DND-41 (cell line): ENCODE measurements around the gene PACS2.

Experiments
- ATAC-seq: fragments of 200-7000 bp; cut with Tn5 transposase; 3 replicates; pipeline ENCODE4 v1.9.1; 2021; ENCODE audit warnings: low read depth; ENCODE audit not compliant: insufficient read depth
- DNase-seq: peaks from one replicate; pipeline ENCODE4 v3.0.0-alpha.2; 2020
- H2AFZ ChIP-seq: 2 replicates; pipeline ENCODE4 v1.6.0; 2012; ENCODE audit warnings: low read depth, low read length
- H3K27ac ChIP-seq: 2 replicates; pipeline ENCODE4 v1.5.1; 2012; ENCODE audit warnings: low read length, inconsistent platforms
- H3K27me3 ChIP-seq: fragments of 200-600 bp; sonication (generic); 2 replicates; pipeline ENCODE4 v1.6.0; 2012; ENCODE audit warnings: low read length, mild to moderate bottlenecking, inconsistent platforms; ENCODE audit not compliant: insufficient read depth, poor library complexity
- H3K36me3 ChIP-seq: 2 replicates; pipeline ENCODE4 v1.5.1; 2012; ENCODE audit warnings: low read length, inconsistent platforms; ENCODE audit not compliant: insufficient read depth
- H3K4me1 ChIP-seq: 2 replicates; pipeline ENCODE4 v1.5.1; 2012; ENCODE audit warnings: mild to moderate bottlenecking, low read length; ENCODE audit not compliant: insufficient read depth
- H3K4me2 ChIP-seq: 2 replicates; pipeline ENCODE4 v1.6.0; 2012; ENCODE audit warnings: mild to moderate bottlenecking, moderate library complexity, low read length, inconsistent platforms; ENCODE audit not compliant: insufficient read depth
- H3K4me3 ChIP-seq, 2 experiments: fragments of 200-600 bp in 1 of 2; shearing (Covaris generic) in 1 of 2; 2 replicates each; pipeline ENCODE4 v1.5.1; 2012 to 2016; ENCODE audit warnings: inconsistent platforms in 2 of 2, low read length in 2 of 2, mild to moderate bottlenecking in 2 of 2, low read depth in 1 of 2, moderate library complexity in 1 of 2
- H3K79me2 ChIP-seq: 2 replicates; pipeline ENCODE4 v1.6.0; 2012; ENCODE audit warnings: low read length, inconsistent platforms; ENCODE audit not compliant: insufficient read depth
- H3K9ac ChIP-seq: 2 replicates; pipeline ENCODE4 v1.6.0; 2012; ENCODE audit warnings: low read depth, mild to moderate bottlenecking, inconsistent platforms, low read length, moderate library complexity
- H3K9me3 ChIP-seq: 2 replicates; pipeline ENCODE4 v1.5.1; 2012; ENCODE audit warnings: low read length, moderate library complexity, mild to moderate bottlenecking, inconsistent platforms; ENCODE audit not compliant: insufficient read depth, severe bottlenecking
- H4K20me1 ChIP-seq: 2 replicates; pipeline ENCODE4 v1.6.0; 2012; ENCODE audit warnings: low read length; ENCODE audit not compliant: insufficient read depth
- CTCF ChIP-seq: IDR thresholded peaks from 2 replicates; pipeline ENCODE4 v1.5.1; 2012; ENCODE audit warnings: borderline replicate concordance, low read length, moderate library complexity, mild to moderate bottlenecking; ENCODE audit not compliant: poor library complexity, severe bottlenecking; ENCODE audit errors: extremely low read depth
- EZH2 ChIP-seq: IDR thresholded peaks from 3 replicates; pipeline ENCODE4 v1.6.1; 2012; ENCODE audit warnings: borderline replicate concordance, low read depth, mild to moderate bottlenecking, moderate library complexity, low read length, inconsistent platforms; ENCODE audit not compliant: severe bottlenecking

Gene PACS2

GRCh38 chr14:105393151-105393550, 78.6 kb downstream of the PACS2 start:
- Histone ChIP-seq H3K79me2 (no peaks in the 10 kb centered on the region), H3K27me3 (no peaks in the 10 kb centered on the region)
- ATAC-seq: no peak

GRCh38 chr14:105394714-105395537, 80.4 kb downstream of the PACS2 start:
- Histone ChIP-seq H3K4me2 (no peak overlapping the region), H3K4me3 (no peak overlapping the region), H2AFZ (no peak overlapping the region), H3K9ac (no peak overlapping the region), H4K20me1 (peaks cover 5% of the 10 kb centered on the region), H3K27ac (no peak overlapping the region), H3K79me2 (peaks cover 16% of the 10 kb centered on the region), H3K4me1 (peaks cover 23% of the 10 kb centered on the region), H3K9me3 (no peaks in the 10 kb centered on the region), H3K27me3 (no peaks in the 10 kb centered on the region), H3K36me3 (peaks cover 13% of the 10 kb centered on the region)
- TF ChIP-seq CTCF (no peak), EZH2 (no peak)
- DNase-seq (no peak), ATAC-seq (no peak)

More at GRCh38 chr14:105393151-105393550, 78.6 kb downstream of the PACS2 start:
- no peak for TF ChIP-seq CTCF
- no peak for TF ChIP-seq EZH2
- Histone ChIP-seq H3K4me1 (peaks cover 11% of the 10 kb centered on the region), H3K9me3 (no peaks in the 10 kb centered on the region), H3K9ac (no peak overlapping the region), H3K4me3 (no peak overlapping the region), H3K36me3 (peaks cover 3% of the 10 kb centered on the region; the same call in 1 of the 2 replicates), H2AFZ (no peak overlapping the region), H3K4me2 (no peak overlapping the region), H4K20me1 (no peaks in the 10 kb centered on the region), H3K27ac (no peak overlapping the region)
- DNase-seq: no peak

- H3K4me3 ChIP-seq: no peak overlapping the region
- no peak overlapping the region for H2AFZ ChIP-seq
- peaks cover 29% of the 10 kb centered on the region for H3K4me1 ChIP-seq
- TF ChIP-seq EZH2 (no peak), CTCF (no peak)
- peaks cover 22% of the 10 kb centered on the region for H3K79me2 ChIP-seq
- DNase-seq (no peak), ATAC-seq (no peak)
- H3K9ac ChIP-seq: no peak overlapping the region
- no peaks in the 10 kb centered on the region for H3K9me3 ChIP-seq
- peaks cover 19% of the 10 kb centered on the region for H3K36me3 ChIP-seq
- no peak overlapping the region for H3K4me2 ChIP-seq
- H4K20me1 ChIP-seq: peaks cover 11% of the 10 kb centered on the region
- no peaks in the 10 kb centered on the region for H3K27me3 ChIP-seq
- H3K27ac ChIP-seq: no peak overlapping the region
Observed at GRCh38 chr14:105395538-105395854, 80.9 kb downstream of the PACS2 start.
